C4-2B (cell line): ENCODE data around the gene STRA8.

Source experiments
- H3K27ac ChIP-seq: fragments of 450-650 bp; 2 replicates; pipeline ENCODE4 v1.5.1; 2017
- ZFX ChIP-seq: fragments of 450-650 bp; IDR thresholded peaks from 2 replicates; pipeline ENCODE4 v1.6.1; 2017
- TF ChIP-seq, protein P1 (sequence below): fragments of 450-650 bp; conservative IDR thresholded peaks from 2 replicates; pipeline ENCODE4 v1.5.1; 2017; ENCODE audit warnings: mild to moderate bottlenecking

Gene STRA8

DNA sequence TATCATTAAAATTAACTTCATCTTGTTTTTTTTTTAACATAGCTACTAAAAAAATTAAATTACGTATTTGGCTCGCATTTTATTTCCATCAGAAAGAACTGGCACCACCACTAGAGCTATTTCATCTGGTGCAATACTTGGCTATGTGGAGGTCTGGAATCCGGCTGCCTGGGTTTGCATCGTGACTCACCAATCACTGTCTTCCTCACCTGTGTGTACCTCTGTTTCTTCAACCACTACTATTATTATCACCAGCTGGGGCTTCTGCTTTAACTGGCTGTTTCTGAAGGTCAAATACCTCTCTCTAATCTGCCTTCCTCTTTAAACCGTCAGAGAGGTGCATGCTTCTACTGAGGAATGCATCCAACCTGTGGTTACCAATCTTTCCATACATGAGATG lies 28.8 kb upstream of the STRA8 start:
- no peak overlapping the region for H3K27ac ChIP-seq
- TF ChIP-seq, protein P1, sequence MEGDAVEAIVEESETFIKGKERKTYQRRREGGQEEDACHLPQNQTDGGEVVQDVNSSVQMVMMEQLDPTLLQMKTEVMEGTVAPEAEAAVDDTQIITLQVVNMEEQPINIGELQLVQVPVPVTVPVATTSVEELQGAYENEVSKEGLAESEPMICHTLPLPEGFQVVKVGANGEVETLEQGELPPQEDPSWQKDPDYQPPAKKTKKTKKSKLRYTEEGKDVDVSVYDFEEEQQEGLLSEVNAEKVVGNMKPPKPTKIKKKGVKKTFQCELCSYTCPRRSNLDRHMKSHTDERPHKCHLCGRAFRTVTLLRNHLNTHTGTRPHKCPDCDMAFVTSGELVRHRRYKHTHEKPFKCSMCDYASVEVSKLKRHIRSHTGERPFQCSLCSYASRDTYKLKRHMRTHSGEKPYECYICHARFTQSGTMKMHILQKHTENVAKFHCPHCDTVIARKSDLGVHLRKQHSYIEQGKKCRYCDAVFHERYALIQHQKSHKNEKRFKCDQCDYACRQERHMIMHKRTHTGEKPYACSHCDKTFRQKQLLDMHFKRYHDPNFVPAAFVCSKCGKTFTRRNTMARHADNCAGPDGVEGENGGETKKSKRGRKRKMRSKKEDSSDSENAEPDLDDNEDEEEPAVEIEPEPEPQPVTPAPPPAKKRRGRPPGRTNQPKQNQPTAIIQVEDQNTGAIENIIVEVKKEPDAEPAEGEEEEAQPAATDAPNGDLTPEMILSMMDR, result no peak
- no peak for TF ChIP-seq ZFX

DNA sequence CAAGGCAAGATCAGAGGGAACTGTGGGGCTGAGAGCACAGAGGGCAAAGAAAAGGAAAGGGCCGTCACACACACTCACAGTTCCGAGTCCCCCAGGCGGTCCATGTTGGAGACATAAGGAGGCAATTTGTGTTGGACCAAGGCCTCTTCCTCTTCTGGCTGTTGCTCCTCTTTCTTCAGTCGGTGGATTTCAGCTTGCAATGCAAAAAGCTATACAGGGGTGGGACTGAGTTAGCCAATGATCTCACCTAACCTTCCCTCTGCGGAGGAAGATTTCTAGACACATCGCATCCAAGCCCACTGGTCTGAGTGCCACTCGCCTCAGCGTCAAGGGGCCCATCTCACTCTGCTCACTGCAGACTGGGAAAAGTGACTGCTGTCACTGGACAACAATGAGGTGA lies 27.8 kb upstream of the STRA8 start:
- TF ChIP-seq, protein P1, result no peak
- no peak for TF ChIP-seq ZFX
- no peak overlapping the region for H3K27ac ChIP-seq

DNA sequence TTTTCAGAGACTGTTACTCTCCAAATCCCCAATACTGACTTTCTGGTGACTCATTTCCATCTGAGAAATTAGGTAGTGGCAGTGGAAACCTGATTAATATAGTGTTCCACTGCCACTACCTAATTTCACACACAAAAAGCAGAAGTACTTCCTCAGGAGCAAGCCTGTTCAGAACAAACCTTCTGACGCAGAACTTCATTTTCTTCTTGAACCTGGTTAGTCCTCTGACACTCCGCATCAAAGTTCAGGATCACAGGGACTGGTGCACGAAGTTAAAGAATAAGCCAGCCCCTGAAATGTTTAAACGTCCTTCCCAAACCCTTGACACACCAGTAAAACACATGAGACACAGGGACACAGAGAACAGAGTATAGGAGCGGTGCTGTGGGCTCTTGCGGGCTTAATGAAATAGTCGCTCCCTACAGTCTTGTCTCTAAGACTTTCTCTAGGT lies 26.7 kb upstream of the STRA8 start:
- no peak overlapping the region for H3K27ac ChIP-seq
- no peak for TF ChIP-seq ZFX
- TF ChIP-seq, protein P1, result no peak

DNA sequence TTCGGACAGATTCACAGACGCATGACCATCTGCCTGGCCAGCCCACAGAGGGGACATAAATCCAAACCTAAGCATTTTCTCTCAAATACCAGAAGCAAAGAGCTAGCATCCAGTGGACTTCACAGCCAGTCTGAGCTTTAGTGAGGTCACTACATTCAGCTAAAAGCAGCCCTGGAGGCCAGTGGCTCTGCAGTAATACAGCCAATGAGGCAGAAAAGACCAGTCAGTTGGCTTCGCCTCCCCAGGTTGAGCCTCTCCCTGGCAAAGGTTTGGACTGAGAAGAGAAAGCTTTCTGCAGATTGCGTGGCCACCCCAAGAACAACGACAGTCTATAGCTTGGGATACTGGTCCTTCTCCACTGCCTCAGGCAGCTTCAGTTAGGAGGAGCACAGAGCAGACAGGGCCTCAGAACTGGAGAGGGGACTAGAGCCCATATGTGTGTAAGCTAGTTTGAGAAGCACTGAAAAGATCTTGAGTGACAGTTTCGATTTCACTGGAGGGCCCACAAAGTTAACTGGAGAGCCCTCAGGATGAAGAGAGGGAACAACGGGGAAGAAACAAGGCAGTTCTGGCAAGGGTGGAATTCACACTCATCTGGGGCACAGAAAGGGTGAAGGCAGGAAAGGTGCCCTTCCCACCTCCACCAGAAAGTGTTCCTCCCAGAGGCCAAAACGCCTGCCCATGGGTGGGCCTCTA lies 26.1 kb upstream of the STRA8 start:
- no peak overlapping the region for H3K27ac ChIP-seq

DNA sequence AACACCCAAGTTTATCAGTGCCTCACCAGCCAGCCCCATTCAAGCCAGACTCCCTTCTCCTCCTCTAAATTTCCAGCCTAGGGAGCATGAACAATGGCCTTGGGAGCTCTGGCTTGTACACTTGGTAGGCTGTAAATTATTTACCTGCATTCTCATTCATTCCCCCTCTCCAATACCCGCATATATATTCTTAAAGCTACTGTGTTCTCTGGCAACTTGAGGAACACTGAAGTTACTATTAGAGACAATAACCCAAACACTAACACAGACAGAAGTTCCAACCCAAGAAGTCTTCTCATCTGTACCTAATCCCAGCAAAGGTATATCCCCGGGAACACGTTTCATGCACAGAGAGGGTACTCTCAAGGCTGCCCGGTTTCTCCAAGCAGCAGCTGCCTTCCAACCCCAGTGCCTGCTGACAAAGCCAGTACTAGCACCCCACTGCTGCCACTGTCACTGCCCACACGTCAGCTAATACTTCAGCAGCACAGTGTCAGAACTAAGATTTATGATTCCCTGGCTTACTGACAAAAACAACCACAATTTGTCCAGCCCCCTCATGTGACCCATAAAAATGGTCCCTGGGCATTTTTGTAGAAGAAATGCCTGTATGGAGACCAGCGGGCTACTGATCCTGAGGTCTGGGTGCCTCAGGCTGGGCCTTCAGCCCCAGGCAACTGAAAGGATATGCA lies 25.4 kb upstream of the STRA8 start:
- H3K27ac ChIP-seq, result no peak overlapping the region
- no peak for TF ChIP-seq ZFX
- TF ChIP-seq, protein P1, result no peak

More for the DNA sequence above, 26.1 kb upstream of the STRA8 start:
- no peak for TF ChIP-seq ZFX
- TF ChIP-seq, protein P1, result no peak

DNA sequence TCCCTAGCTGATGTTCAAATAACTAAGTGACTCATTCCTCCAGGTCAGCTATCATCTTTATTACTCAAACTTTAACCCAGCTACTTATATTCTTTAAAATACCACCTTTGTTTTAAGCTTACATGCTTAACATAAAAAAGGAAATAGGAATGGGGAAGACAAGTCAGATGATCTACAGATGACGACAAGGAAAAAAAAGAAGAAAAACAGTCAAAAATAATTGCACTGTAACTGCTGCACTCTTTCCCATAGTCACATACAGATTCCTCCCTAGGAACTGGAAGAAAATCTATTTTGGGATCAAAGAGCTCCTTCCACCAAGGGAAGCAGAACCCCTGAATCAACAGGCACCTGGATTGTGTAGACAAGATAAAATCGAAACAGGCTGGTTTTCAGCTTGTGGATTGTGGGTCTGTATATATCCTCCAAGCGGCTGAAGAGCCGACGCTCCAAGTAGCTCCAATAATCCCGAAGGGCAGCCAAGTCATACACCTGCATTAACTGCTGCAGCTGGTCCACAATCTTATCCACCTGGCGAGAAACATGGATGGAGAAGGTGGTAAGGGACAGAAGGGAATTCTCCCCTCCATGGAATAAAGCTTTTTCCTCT lies 24.3 kb upstream of the STRA8 start:
- H3K27ac ChIP-seq, result no peak overlapping the region
- no peak for TF ChIP-seq ZFX
- TF ChIP-seq, protein P1, result no peak

DNA sequence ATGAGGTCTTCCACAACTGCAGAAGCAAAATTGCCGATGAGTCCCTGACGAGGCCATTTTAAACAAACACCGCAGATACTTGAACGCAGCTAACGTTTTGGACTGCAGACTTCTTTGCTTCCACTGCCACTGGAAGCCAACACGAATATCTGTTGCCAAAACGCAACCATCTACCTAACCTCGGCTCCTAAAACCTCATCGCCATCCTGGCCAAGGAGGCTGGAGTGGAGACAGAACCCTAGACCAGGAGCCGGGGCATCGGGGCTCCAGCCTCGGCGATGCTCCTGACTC lies 22.8 kb upstream of the STRA8 start:
- TF ChIP-seq, protein P1, result no peak
- no peak for TF ChIP-seq ZFX
- peak overlapping the region; percentile 72 for H3K27ac ChIP-seq
